DMS79 (cell line): ENCODE results near the gene TPPP2.

Experiments
- DNase-seq: peaks from one replicate; lab custom pipeline; 2025; lab: John Stamatoyannopoulos, UW

Gene TPPP2

DNA sequence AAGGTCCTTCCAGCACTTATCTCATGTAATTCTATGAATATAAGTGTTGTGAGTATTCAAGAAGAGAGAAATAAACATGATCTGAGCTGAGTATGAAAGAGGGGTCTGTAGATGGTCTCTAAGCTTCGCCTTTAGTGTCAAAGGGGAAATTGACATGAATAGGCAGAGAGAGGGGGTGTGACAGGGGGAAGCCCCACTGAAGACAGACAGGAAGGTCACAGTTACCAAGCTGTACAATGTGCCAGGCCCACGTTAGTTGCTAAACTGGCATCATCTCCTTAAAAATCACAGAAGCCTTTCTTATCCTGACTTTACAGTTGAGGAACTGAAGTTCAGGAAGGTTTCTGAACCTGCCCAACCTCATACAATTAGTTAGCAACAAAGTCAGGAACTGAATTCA is 47.7 kb downstream of the TPPP2 start:
- DNase-seq = no peak

DNA sequence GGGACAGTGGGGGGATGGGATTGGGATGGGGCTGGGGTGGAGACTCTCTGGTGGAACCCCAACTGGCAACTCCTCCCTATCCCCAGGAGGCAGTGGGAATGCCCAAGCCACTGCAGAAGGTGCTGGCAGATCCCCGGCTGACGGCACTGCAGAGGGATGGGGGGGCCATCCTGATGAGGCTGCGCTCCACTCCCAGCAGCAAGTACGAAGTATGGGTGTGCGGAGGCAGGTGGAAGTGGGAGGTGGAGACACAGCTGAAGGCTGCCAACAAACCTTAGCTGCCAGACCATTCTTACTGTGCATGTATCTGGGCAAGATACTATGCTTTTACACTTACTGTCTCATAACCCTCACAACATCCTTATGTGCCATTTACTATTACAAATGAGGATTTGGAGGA is 48.3 kb downstream of the TPPP2 start:
- no peak for DNase-seq

GRCh38 chr14:21078726-21079125 is 48.7 kb downstream of the TPPP2 start:
- no peak for DNase-seq

GRCh38 chr14:21081521-21082142 is 51.6 kb downstream of the TPPP2 start:
- no peak for DNase-seq
